ENCODE results near the gene SIPA1L3. TPM values are rescaled to one million over a fixed set of nuclear protein-coding genes. Genes with fewer than 3 reads are reported as not detected.
A peak's percentile ranks its signal among the peaks of the same experiment; 100 is the strongest.

SIPA1L3 gene
- polyA plus RNA-seq, 2 of the 4 experiments (the other 2 are of a cell fraction) = 28.9 to 50.6 TPM

DNA sequence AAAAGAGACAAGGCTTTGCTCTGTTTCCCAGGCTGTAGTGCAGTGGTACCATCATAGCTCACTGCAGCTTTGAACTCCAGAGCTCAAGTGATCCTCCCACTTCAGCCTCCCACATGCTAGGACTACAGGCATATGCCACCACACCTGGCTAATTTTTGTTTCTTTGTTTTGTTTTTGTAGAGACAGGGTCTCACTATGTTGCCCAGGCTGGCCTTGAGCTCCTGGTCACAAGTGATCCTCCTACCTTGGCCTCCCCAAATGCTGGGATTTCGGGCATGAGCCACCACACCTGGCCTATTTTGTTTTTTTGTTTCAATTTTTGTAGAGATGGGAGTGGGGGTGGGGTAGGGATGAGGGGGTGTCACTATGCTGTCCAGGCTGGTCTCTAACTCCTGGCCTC is 7.6 kb upstream of the SIPA1L3 start:
- Histone ChIP-seq H3K9me3 (no peaks in the 10 kb centered on the region), H3K4me1 (no peaks in the 10 kb centered on the region), H3K4me3 (no peak overlapping the region), H3K27ac (no peak overlapping the region), H3K4me2 (no peak overlapping the region)
- CTCF ChIA-PET = interaction anchor here (0.6 to 16.1 kb wide), 46 partner anchors 8 to 579 kb away, joined by 3 to 408 read pairs (median 7); partner anchors contain the start of genes CATSPERG, PPP1R14A and SIPA1L3
- WGBS (ENCODE audit: missing lambda C conversion rate) = 17% methylated on average over 1 of the region's 1 CpG
- no peak for DNase-seq (ENCODE audit: low read depth in 1 of 2, low spot score in 1 of 2)
- POLR2A ChIA-PET = no interaction called here
- no peak for FAIRE-seq
- ATAC-seq = no peak
- TF ChIP-seq FOSL2 (IDR thresholded peaks at IDR 0.05) (no peak), FOSL2 (CRISPR knock-in tag; IDR thresholded peaks at IDR 0.05) (no peak)

DNA sequence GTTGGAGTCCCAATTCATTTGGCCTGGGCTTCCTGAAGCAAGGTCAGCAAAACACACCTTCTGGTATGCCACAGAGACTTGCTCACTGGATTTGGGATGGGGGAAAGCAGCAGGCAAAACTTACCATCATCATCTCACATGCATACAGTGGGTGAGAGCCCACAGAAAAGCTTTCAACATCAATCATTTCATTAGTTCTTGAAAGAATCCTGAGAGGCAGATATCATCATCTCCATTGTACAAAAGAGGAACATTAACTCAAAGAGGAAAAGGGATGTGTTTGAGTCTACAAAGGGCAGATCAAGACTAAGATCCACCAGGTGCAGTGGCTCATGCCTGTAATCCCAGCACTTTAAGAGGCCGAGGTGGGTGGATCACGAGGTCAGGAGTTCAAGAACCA is 7.0 kb upstream of the SIPA1L3 start:
- ATAC-seq (no peak), FAIRE-seq (peak; percentile 65), DNase-seq (ENCODE audit: low read depth in 1 of 2, low spot score in 1 of 2) (no peak)
- TF ChIP-seq MAFK (IDR thresholded peaks at IDR 0.05; ENCODE audit: partially characterized antibody) (peak; percentile 58), FOSB (CRISPR knock-in tag; IDR thresholded peaks at IDR 0.05) (no peak), JUNB (IDR thresholded peaks at IDR 0.05) (no peak), ZSCAN20 (CRISPR knock-in tag; IDR thresholded peaks at IDR 0.05) (no peak), CHD2 (IDR thresholded peaks at IDR 0.05; ENCODE audit: low read length, partially characterized antibody) (no peak)
- WGBS (ENCODE audit: missing lambda C conversion rate) = 36% methylated on average over 2 of the region's 2 CpGs
- H3K27ac ChIP-seq = no peak overlapping the region
- H3K9me3 ChIP-seq = no peaks in the 10 kb centered on the region
- H3K4me2 ChIP-seq = no peak overlapping the region
- POLR2A ChIA-PET = no interaction called here
- CTCF ChIA-PET = interaction anchor here (0.6 to 16.1 kb wide), 37 partner anchors 8 to 578 kb away, joined by 3 to 408 read pairs (median 10); partner anchors contain the start of genes CATSPERG, PPP1R14A and SIPA1L3
- no peak overlapping the region for H3K4me3 ChIP-seq
- no peaks in the 10 kb centered on the region for H3K4me1 ChIP-seq

DNA sequence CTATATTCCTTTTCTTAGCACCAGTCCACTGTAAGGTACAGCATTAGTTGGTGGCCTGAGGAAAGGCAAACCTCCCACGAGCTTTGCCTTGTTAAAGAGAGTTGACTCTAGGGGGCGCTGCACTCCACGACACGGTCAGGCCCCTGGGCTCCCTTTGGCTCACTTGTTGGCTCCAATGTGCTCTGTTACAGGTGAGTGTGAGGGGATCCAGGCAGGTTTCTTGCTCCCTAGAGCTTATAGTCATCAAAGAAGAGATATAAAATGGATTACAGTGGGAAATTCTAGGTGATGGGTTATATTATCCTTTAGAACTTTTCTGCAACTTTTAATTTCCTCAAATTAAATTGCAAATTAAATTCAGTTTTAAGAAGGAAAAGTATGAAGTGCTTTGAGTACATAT is 4.3 kb upstream of the SIPA1L3 start:
- CTCF ChIA-PET = interaction anchor here (0.5 to 16.1 kb wide), 130 partner anchors 8 to 672 kb away, joined by 3 to 408 read pairs (median 7); partner anchors contain the start of genes C19orf33, CATSPERG, GGN and KCNK6
- ATAC-seq (peak; percentile 52 to 56), FAIRE-seq (peak; percentile 99), DNase-seq (ENCODE audit: low read depth in 1 of 2, low spot score in 1 of 2) (peak; percentile 92 to 98)
- Histone ChIP-seq H3K4me1 (peaks cover 7% of the 10 kb centered on the region), H3K4me2 (no peak overlapping the region), H3K9me3 (no peaks in the 10 kb centered on the region), H3K4me3 (no peak overlapping the region), H3K27ac (peak overlapping the region in 1 of 2 experiments; percentile 17; a peak in 2 of 6 replicates)
- WGBS (ENCODE audit: missing lambda C conversion rate) = 1% methylated on average over 4 of the region's 4 CpGs
- POLR2A ChIA-PET = interaction anchor here (0.8 to 2.0 kb wide), 5 partner anchors 29 to 433 kb away, joined by 3 to 8 read pairs (median 3); partner anchors contain the start of genes CATSPERG and PPP1R14A
- TF ChIP-seq POLR2A (IDR thresholded peaks at IDR 0.05; ENCODE audit: low read length) (no peak), GATA3 (IDR thresholded peaks at IDR 0.05; ENCODE audit: borderline replicate concordance) (no peak), RAD21 (conservative IDR thresholded peaks at IDR 0.05 in 1 of 2, IDR thresholded peaks at IDR 0.05 in 1 of 2) (peak; percentile 100), FOSL2 (IDR thresholded peaks at IDR 0.05) (no peak), FOSL2 (CRISPR knock-in tag; IDR thresholded peaks at IDR 0.05) (no peak), TP53 (CRISPR knock-in tag; IDR thresholded peaks at IDR 0.05) (no peak), NFE2L2 (conservative IDR thresholded peaks at IDR 0.05; ENCODE audit: low read length) (0 out of 2 replicates have a peak, but pooled peaks have one; percentile 6), RNF2 (IDR thresholded peaks at IDR 0.05; ENCODE audit: borderline replicate concordance, low read depth) (no peak), RFX5 (IDR thresholded peaks at IDR 0.05) (no peak), ZNF302 (CRISPR knock-in tag; IDR thresholded peaks at IDR 0.05) (no peak), NPAS2 (CRISPR knock-in tag; IDR thresholded peaks at IDR 0.05; ENCODE audit: borderline replicate concordance) (no peak), ZSCAN20 (CRISPR knock-in tag; IDR thresholded peaks at IDR 0.05) (no peak), SMC3 (IDR thresholded peaks at IDR 0.05) (peak; percentile 96)
- TF ChIP-seq, protein P1, sequence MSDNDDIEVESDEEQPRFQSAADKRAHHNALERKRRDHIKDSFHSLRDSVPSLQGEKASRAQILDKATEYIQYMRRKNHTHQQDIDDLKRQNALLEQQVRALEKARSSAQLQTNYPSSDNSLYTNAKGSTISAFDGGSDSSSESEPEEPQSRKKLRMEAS (IDR thresholded peaks at IDR 0.05) = peak; percentile 45; the same call in 1 of the 2 replicates
- TF ChIP-seq, protein P2, sequence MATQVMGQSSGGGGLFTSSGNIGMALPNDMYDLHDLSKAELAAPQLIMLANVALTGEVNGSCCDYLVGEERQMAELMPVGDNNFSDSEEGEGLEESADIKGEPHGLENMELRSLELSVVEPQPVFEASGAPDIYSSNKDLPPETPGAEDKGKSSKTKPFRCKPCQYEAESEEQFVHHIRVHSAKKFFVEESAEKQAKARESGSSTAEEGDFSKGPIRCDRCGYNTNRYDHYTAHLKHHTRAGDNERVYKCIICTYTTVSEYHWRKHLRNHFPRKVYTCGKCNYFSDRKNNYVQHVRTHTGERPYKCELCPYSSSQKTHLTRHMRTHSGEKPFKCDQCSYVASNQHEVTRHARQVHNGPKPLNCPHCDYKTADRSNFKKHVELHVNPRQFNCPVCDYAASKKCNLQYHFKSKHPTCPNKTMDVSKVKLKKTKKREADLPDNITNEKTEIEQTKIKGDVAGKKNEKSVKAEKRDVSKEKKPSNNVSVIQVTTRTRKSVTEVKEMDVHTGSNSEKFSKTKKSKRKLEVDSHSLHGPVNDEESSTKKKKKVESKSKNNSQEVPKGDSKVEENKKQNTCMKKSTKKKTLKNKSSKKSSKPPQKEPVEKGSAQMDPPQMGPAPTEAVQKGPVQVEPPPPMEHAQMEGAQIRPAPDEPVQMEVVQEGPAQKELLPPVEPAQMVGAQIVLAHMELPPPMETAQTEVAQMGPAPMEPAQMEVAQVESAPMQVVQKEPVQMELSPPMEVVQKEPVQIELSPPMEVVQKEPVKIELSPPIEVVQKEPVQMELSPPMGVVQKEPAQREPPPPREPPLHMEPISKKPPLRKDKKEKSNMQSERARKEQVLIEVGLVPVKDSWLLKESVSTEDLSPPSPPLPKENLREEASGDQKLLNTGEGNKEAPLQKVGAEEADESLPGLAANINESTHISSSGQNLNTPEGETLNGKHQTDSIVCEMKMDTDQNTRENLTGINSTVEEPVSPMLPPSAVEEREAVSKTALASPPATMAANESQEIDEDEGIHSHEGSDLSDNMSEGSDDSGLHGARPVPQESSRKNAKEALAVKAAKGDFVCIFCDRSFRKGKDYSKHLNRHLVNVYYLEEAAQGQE (IDR thresholded peaks at IDR 0.05) = no peak
- TF ChIP-seq, protein P3, sequence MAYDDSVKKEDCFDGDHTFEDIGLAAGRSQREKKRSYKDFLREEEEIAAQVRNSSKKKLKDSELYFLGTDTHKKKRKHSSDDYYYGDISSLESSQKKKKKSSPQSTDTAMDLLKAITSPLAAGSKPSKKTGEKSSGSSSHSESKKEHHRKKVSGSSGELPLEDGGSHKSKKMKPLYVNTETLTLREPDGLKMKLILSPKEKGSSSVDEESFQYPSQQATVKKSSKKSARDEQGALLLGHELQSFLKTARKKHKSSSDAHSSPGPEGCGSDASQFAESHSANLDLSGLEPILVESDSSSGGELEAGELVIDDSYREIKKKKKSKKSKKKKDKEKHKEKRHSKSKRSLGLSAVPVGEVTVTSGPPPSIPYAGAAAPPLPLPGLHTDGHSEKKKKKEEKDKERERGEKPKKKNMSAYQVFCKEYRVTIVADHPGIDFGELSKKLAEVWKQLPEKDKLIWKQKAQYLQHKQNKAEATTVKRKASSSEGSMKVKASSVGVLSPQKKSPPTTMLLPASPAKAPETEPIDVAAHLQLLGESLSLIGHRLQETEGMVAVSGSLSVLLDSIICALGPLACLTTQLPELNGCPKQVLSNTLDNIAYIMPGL (CRISPR knock-in tag; IDR thresholded peaks at IDR 0.05; ENCODE audit: borderline replicate concordance) = no peak
- TF ChIP-seq, protein P4, sequence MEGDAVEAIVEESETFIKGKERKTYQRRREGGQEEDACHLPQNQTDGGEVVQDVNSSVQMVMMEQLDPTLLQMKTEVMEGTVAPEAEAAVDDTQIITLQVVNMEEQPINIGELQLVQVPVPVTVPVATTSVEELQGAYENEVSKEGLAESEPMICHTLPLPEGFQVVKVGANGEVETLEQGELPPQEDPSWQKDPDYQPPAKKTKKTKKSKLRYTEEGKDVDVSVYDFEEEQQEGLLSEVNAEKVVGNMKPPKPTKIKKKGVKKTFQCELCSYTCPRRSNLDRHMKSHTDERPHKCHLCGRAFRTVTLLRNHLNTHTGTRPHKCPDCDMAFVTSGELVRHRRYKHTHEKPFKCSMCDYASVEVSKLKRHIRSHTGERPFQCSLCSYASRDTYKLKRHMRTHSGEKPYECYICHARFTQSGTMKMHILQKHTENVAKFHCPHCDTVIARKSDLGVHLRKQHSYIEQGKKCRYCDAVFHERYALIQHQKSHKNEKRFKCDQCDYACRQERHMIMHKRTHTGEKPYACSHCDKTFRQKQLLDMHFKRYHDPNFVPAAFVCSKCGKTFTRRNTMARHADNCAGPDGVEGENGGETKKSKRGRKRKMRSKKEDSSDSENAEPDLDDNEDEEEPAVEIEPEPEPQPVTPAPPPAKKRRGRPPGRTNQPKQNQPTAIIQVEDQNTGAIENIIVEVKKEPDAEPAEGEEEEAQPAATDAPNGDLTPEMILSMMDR (IDR thresholded peaks at IDR 0.05) = peak; percentile 100
